ENCODE data around the gene CDK10. TPM values are rescaled to one million over a fixed set of nuclear protein-coding genes. Genes with fewer than 3 reads are reported as not detected.
"Not testable (repeated sequence)": the region's sequence is repeated elsewhere in the genome, so short reads cannot be mapped to it uniquely, and the experiment has no call there.

Gene CDK10
- total RNA-seq, 1 experiment from 2014 or later = 76.6 TPM

- TF ChIP-seq EZH2 (IDR thresholded peaks at IDR 0.05; ENCODE audit: low read depth) (no peak), CTCF (conservative IDR thresholded peaks at IDR 0.05) (no peak)
- Histone ChIP-seq H3K4me3 (peak overlapping the region; percentile 82), H3K27ac (peak overlapping the region; percentile 40), H3K27me3 (ENCODE audit: insufficient read depth, low read depth) (no peaks in the 10 kb centered on the region), H3K36me3 (ENCODE audit: low read depth) (peaks cover 5% of the 10 kb centered on the region), H3K4me1 (replicated peaks; ENCODE audit: insufficient read depth) (peaks cover 11% of the 10 kb centered on the region), H4K20me1 (ENCODE audit: insufficient read depth) (peaks cover 12% of the 10 kb centered on the region), H3F3A (ENCODE audit: insufficient read depth, low read depth) (peaks cover 13% of the 10 kb centered on the region), H3K79me2 (ENCODE audit: low read depth) (peaks cover 32% of the 10 kb centered on the region), H3K9me3 (ENCODE audit: insufficient read depth, low read depth) (no peaks in the 10 kb centered on the region), H2AFZ (peak overlapping the region; percentile 90), H3K4me2 (peak overlapping the region; percentile 93), H3K9me2 (ENCODE audit: insufficient read depth) (no peaks in the 10 kb centered on the region)
- DNase-seq = peak; percentile 50 to 57
- intact Hi-C loops (cut with micrococcal nuclease; ENCODE audit: unreplicated experiment) = no loop called here
- TSS peak; percentile 48 for BruUV-seq (replicated peaks)
- ChIA-PET POLR2A (ENCODE audit: unreplicated experiment) (no interaction called here), CTCF (interaction anchor here (0.5 to 1.0 kb wide), 2 partner anchors 13 to 216 kb away, joined by 3 to 5 read pairs; no protein-coding TSS in a partner anchor)
These were observed 827 bp downstream of the CDK10 start for GRCh38 chr16:89687092-89687940.

DNA sequence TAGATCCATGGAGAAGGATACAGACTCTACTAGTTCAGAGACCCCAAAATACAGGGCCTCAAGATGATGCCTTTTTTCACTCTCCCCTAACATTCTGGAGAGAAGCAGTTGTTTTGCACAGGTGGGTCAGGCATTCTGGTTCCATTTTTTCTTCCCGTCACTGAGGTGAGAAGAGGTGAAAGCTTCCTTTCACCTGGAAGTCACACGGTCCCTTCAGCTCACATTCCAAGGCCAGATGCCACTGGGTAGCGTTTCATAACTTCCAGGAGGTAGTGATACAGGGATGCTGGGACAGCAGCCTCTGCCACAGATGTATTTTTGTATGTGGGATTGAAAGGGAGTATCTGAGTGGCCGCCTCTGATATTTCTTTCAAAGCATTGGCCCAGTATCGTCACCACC lies 1.9 kb downstream of the CDK10 start:
- CTCF ChIA-PET = interaction anchor here (0.7 kb wide), 1 partner anchor 15 kb away, joined by 17 read pairs; no protein-coding TSS in a partner anchor
- BruUV-seq (replicated peaks) = no TSS peak

DNA sequence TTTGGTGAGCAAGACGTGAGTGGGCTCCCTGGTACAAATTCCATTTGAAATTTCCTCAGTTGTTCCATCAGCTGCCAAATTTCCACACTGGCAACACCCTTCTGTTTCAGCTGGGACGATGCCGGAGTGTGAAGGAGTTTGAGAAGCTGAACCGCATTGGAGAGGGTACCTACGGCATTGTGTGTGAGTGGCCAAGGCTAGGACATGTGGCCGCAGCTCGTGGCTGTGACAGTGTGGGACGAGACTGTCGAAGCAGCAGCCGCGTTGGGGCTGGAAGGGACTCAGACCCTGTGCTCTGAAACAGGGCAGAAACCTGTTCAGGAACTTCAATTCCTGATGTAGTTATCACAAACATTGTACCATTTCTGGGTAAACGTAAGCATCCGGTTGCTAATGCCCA lies 2.7 kb downstream of the CDK10 start:
- ChIA-PET POLR2A (ENCODE audit: unreplicated experiment) (no interaction called here), CTCF (interaction anchor here (0.6 kb wide), 1 partner anchor 11 kb away, joined by 5 read pairs; no protein-coding TSS in a partner anchor)
- BruUV-seq (replicated peaks) = no TSS peak
- no peaks in the 10 kb centered on the region for H3K9me3 ChIP-seq (ENCODE audit: insufficient read depth, low read depth)
- H3F3A ChIP-seq (ENCODE audit: insufficient read depth, low read depth) = peaks cover 26% of the 10 kb centered on the region
- peaks cover 11% of the 10 kb centered on the region for H3K4me1 ChIP-seq (replicated peaks; ENCODE audit: insufficient read depth)
- peaks cover 32% of the 10 kb centered on the region for H3K79me2 ChIP-seq (ENCODE audit: low read depth)
- H3K4me3 ChIP-seq = no peak overlapping the region
- DNase-seq = no peak
- no peak overlapping the region for H2AFZ ChIP-seq
- H3K4me2 ChIP-seq = no peak overlapping the region
- peaks cover 12% of the 10 kb centered on the region for H4K20me1 ChIP-seq (ENCODE audit: insufficient read depth)
- TF ChIP-seq CTCF (conservative IDR thresholded peaks at IDR 0.05) (no peak), EZH2 (IDR thresholded peaks at IDR 0.05; ENCODE audit: low read depth) (no peak)
- H3K36me3 ChIP-seq (ENCODE audit: low read depth) = peaks cover 5% of the 10 kb centered on the region; the same call in 1 of the 2 replicates
- intact Hi-C loops (cut with micrococcal nuclease; ENCODE audit: unreplicated experiment) = no loop called here
- no peaks in the 10 kb centered on the region for H3K27me3 ChIP-seq (ENCODE audit: insufficient read depth, low read depth)
- no peaks in the 10 kb centered on the region for H3K9me2 ChIP-seq (ENCODE audit: insufficient read depth)
- no peak overlapping the region for H3K27ac ChIP-seq

More for the DNA sequence above, 1.9 kb downstream of the CDK10 start:
- peaks cover 23% of the 10 kb centered on the region for H3F3A ChIP-seq (ENCODE audit: insufficient read depth, low read depth)
- no peak overlapping the region for H2AFZ ChIP-seq
- H3K4me1 ChIP-seq (replicated peaks; ENCODE audit: insufficient read depth) = peaks cover 11% of the 10 kb centered on the region
- intact Hi-C loops (cut with micrococcal nuclease; ENCODE audit: unreplicated experiment) = no loop called here
- H3K4me3 ChIP-seq = no peak overlapping the region
- H3K36me3 ChIP-seq (ENCODE audit: low read depth) = peaks cover 5% of the 10 kb centered on the region
- POLR2A ChIA-PET (ENCODE audit: unreplicated experiment) = no interaction called here
- peak overlapping the region; percentile 93; the same call in 1 of the 2 replicates for H3K4me2 ChIP-seq
- no peaks in the 10 kb centered on the region for H3K9me2 ChIP-seq (ENCODE audit: insufficient read depth)
- H3K79me2 ChIP-seq (ENCODE audit: low read depth) = peaks cover 32% of the 10 kb centered on the region
- no peak overlapping the region for H3K27ac ChIP-seq
- H3K9me3 ChIP-seq (ENCODE audit: insufficient read depth, low read depth) = no peaks in the 10 kb centered on the region
- no peaks in the 10 kb centered on the region for H3K27me3 ChIP-seq (ENCODE audit: insufficient read depth, low read depth)
- TF ChIP-seq CTCF (conservative IDR thresholded peaks at IDR 0.05) (no peak), EZH2 (IDR thresholded peaks at IDR 0.05; ENCODE audit: low read depth) (no peak)
- peaks cover 12% of the 10 kb centered on the region for H4K20me1 ChIP-seq (ENCODE audit: insufficient read depth)
- DNase-seq = no peak

DNA sequence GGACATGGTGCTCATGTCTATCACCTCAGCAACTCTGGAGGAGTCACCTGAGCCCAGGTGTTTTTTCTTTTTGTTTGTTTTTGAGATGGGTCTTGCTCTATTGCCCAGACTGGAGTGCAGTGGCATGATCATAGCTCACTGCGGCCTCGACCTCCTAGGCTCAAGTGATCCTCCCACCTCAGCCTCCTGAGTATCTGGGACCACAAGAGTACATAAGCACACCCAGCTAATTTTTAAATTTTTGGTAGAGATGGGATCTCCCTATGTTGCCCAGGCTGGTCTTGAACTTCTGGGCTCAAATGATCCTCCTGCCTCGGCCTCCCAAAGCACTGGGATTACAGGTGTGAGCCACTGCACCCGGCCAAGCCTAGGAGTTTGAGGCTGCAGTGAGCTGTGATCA lies 3.1 kb downstream of the CDK10 start:
- H3K4me1 ChIP-seq (replicated peaks; ENCODE audit: insufficient read depth) = peaks cover 11% of the 10 kb centered on the region
- H4K20me1 ChIP-seq (ENCODE audit: insufficient read depth) = peaks cover 12% of the 10 kb centered on the region
- POLR2A ChIA-PET (ENCODE audit: unreplicated experiment); H3K9me2 ChIP-seq (ENCODE audit: insufficient read depth); intact Hi-C loops (cut with micrococcal nuclease; ENCODE audit: unreplicated experiment); H3K36me3 ChIP-seq (ENCODE audit: low read depth); DNase-seq; H3K27me3 ChIP-seq (ENCODE audit: insufficient read depth, low read depth); H3K4me3 ChIP-seq; BruUV-seq (replicated peaks); H2AFZ ChIP-seq; H3K27ac ChIP-seq; H3K4me2 ChIP-seq; H3K9me3 ChIP-seq (ENCODE audit: insufficient read depth, low read depth); CTCF ChIA-PET: not testable (repeated sequence)
- peaks cover 26% of the 10 kb centered on the region for H3F3A ChIP-seq (ENCODE audit: insufficient read depth, low read depth)
- H3K79me2 ChIP-seq (ENCODE audit: low read depth) = peaks cover 32% of the 10 kb centered on the region

Measured in PC-9 (cell line).